ENCODE results near the gene CASD1.

Gene CASD1

GRCh38 chr7:94580601-94581000, 71.0 kb downstream of the CASD1 start:
- H3K27me3 ChIP-seq (ENCODE audit: insufficient read depth, poor library complexity, severe bottlenecking) = no peaks in the 10 kb centered on the region
- H3K4me1 ChIP-seq (ENCODE audit: insufficient read depth, poor library complexity, severe bottlenecking) = peaks cover 7% of the 10 kb centered on the region
- ATAC-seq (ENCODE audit: low read depth) (peak; percentile 57), DNase-seq (ENCODE audit: low spot score) (no peak)
- TF ChIP-seq CTCF (IDR thresholded peaks at IDR 0.05; ENCODE audit: poor library complexity, severe bottlenecking) = no peak
- no peaks in the 10 kb centered on the region for H3K9me3 ChIP-seq (ENCODE audit: severe bottlenecking)
- H3K27ac ChIP-seq (ENCODE audit: poor library complexity, severe bottlenecking) = peak overlapping the region; percentile 23
- H3K4me3 ChIP-seq (ENCODE audit: severe bottlenecking) = no peak overlapping the region
- H3K36me3 ChIP-seq (ENCODE audit: low read depth) = no peaks in the 10 kb centered on the region

- 0 out of 3 replicates have a peak, but pooled peaks have one; percentile 19 for ATAC-seq (ENCODE audit: low read depth)
These were observed 74.5 kb downstream of the CASD1 start for GRCh38 chr7:94584113-94584512.

GRCh38 chr7:94588075-94588474, 78.5 kb downstream of the CASD1 start:
- Histone ChIP-seq H3K27ac (ENCODE audit: poor library complexity, severe bottlenecking) (no peak overlapping the region), H3K27me3 (ENCODE audit: insufficient read depth, poor library complexity, severe bottlenecking) (no peaks in the 10 kb centered on the region), H3K4me1 (ENCODE audit: insufficient read depth, poor library complexity, severe bottlenecking) (no peaks in the 10 kb centered on the region), H3K4me3 (ENCODE audit: severe bottlenecking) (no peak overlapping the region), H3K9me3 (ENCODE audit: severe bottlenecking) (no peaks in the 10 kb centered on the region), H3K36me3 (ENCODE audit: low read depth) (no peaks in the 10 kb centered on the region)
- TF ChIP-seq CTCF (IDR thresholded peaks at IDR 0.05; ENCODE audit: poor library complexity, severe bottlenecking) = no peak
- no peak for DNase-seq (ENCODE audit: low spot score)
- ATAC-seq (ENCODE audit: low read depth) = no peak

More at GRCh38 chr7:94584113-94584512, 74.5 kb downstream of the CASD1 start:
- TF ChIP-seq CTCF (IDR thresholded peaks at IDR 0.05; ENCODE audit: poor library complexity, severe bottlenecking) = no peak
- H3K36me3 ChIP-seq (ENCODE audit: low read depth) = no peaks in the 10 kb centered on the region
- DNase-seq (ENCODE audit: low spot score) = no peak
- H3K27me3 ChIP-seq (ENCODE audit: insufficient read depth, poor library complexity, severe bottlenecking) = no peaks in the 10 kb centered on the region
- H3K27ac ChIP-seq (ENCODE audit: poor library complexity, severe bottlenecking) = no peak overlapping the region
- H3K4me1 ChIP-seq (ENCODE audit: insufficient read depth, poor library complexity, severe bottlenecking) = peaks cover 7% of the 10 kb centered on the region
- no peak overlapping the region for H3K4me3 ChIP-seq (ENCODE audit: severe bottlenecking)
- no peaks in the 10 kb centered on the region for H3K9me3 ChIP-seq (ENCODE audit: severe bottlenecking)

- Histone ChIP-seq H3K4me1 (ENCODE audit: insufficient read depth, poor library complexity, severe bottlenecking) (no peaks in the 10 kb centered on the region), H3K9me3 (ENCODE audit: severe bottlenecking) (no peaks in the 10 kb centered on the region), H3K4me3 (ENCODE audit: severe bottlenecking) (no peak overlapping the region), H3K36me3 (ENCODE audit: low read depth) (no peaks in the 10 kb centered on the region), H3K27me3 (ENCODE audit: insufficient read depth, poor library complexity, severe bottlenecking) (no peaks in the 10 kb centered on the region), H3K27ac (ENCODE audit: poor library complexity, severe bottlenecking) (no peak overlapping the region)
- ATAC-seq (ENCODE audit: low read depth) = no peak
- DNase-seq (ENCODE audit: low spot score) = no peak
- TF ChIP-seq CTCF (IDR thresholded peaks at IDR 0.05; ENCODE audit: poor library complexity, severe bottlenecking) = no peak
These were observed 81.0 kb downstream of the CASD1 start for GRCh38 chr7:94590526-94591162.

- no peak for ATAC-seq (ENCODE audit: low read depth)
These were observed 81.6 kb downstream of the CASD1 start for GRCh38 chr7:94591176-94591575.

More at GRCh38 chr7:94591176-94591575, 81.6 kb downstream of the CASD1 start:
- no peak for DNase-seq (ENCODE audit: low spot score)
- Histone ChIP-seq H3K9me3 (ENCODE audit: severe bottlenecking) (no peaks in the 10 kb centered on the region), H3K27ac (ENCODE audit: poor library complexity, severe bottlenecking) (no peak overlapping the region), H3K4me1 (ENCODE audit: insufficient read depth, poor library complexity, severe bottlenecking) (no peaks in the 10 kb centered on the region), H3K27me3 (ENCODE audit: insufficient read depth, poor library complexity, severe bottlenecking) (no peaks in the 10 kb centered on the region), H3K4me3 (ENCODE audit: severe bottlenecking) (no peak overlapping the region), H3K36me3 (ENCODE audit: low read depth) (no peaks in the 10 kb centered on the region)
- TF ChIP-seq CTCF (IDR thresholded peaks at IDR 0.05; ENCODE audit: poor library complexity, severe bottlenecking) = no peak

Data from RWPE2 (cell line).